Neural progenitor cell (in vitro differentiated cells): Measurements from ENCODE around the gene NCOR1.

ENCODE experiments used
- CTCF ChIP-seq: fragments of 200-600 bp; sonication (generic); IDR thresholded peaks from 2 replicates; pipeline ENCODE4 v1.5.1; 2017; ENCODE audit warnings: antibody characterized with exemption, mild to moderate bottlenecking
- EZH2 ChIP-seq: fragments of 200-600 bp; sonication (generic); IDR thresholded peaks from 2 replicates; pipeline ENCODE4 v1.6.1; 2017; ENCODE audit warnings: antibody characterized with exemption, mild to moderate bottlenecking, moderate library complexity
- EZH2phosphoT487 ChIP-seq: fragments of 200-600 bp; sonication (generic); IDR thresholded peaks from 2 replicates; pipeline ENCODE4 v1.6.1; 2017; ENCODE audit warnings: antibody characterized with exemption

- TF ChIP-seq EZH2, result no peak
- TF ChIP-seq EZH2phosphoT487, result no peak
- no peak for TF ChIP-seq CTCF
Observed at GRCh38 chr17:16108871-16109270, 106.5 kb downstream of the NCOR1 start.
